KBM-7 (cell line): ENCODE data around the gene RAP1A.
A peak's percentile ranks its signal among the peaks of the same experiment; 100 is the strongest.

Experiments used
- DNase-seq: peaks from one replicate; pipeline ENCODE4 v3.0.0-alpha.2; 2015
- in situ Hi-C: fragments of 300-500 bp; cut with MboI; formaldehyde crosslinking; loops from 2 replicates; pipeline ENCODE4 v1.14.3; 2020; ENCODE audit warnings: low sequenced_read_pairs, low pct_unique_long_range_greater_than_20kb, mixed read lengths

Gene RAP1A

DNA sequence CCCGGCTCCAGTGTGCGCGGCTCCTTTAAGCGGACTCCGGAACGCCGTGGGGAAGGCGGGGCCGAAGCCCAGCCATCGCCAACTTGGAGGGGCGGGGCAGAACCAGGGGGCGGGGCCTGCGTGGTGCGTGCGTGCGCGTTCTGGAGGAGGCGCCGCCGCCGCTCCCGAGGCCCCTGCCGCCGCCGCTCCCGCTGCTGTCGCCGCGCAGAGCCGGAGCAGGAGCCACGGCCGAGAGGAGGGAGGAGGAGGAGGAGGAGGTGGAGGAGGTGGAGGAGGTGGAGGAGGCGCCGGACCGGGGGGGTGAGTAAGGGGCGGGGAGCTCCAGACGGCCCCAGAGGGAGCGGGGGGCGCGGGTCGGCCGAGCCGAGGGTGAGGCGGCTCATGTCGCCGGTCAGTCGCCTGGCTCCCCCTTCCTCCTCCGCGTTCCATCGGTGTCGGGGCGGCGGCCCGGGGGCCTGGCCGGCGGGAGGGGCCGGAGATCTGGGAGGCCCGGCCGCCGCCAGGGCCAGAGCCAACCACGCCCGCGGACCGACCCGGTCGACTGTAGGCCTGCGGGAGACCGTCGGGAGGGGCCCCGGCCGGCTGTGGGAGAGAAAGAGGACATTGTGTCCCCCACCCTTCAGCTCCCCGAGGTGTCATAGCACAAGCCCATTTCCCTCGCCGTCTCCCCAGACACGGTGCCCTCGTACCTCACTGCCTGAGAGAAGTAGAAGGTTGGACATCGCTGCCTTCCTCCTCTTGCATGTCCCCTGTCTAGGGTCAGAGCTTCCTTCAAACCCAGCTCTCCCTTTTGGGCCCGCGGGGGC is at the start of gene RAP1A:
Gene RAP1A, plus strand, starts transcription at position 155 of the 806 bp plus-strand sequence. CDS start 71,572 bp downstream, outside the sequence.
- in situ Hi-C loops: no loop called here
- DNase-seq: peak; percentile 80

DNA sequence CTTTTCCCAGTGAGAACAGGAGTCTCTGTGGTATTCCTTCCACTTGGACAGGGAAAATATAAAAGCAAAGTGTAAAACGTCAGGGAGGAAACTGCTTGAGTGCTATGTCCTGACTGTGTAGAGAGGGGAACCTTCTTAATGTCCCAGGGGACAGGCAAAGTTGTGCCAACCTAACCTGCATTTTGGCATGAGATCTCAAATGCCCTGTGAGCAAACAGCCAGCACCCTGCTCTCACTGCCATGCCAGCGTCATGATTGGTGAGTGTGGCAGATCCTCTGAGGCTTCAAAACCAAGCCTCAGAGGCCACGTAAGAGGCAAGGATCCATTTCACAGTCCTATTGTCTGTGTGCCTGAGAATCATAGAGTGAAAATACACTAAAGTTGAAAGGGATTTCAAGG is 49.7 kb upstream of the RAP1A start:
- no peak for DNase-seq
- in situ Hi-C loops: no loop called here

DNA sequence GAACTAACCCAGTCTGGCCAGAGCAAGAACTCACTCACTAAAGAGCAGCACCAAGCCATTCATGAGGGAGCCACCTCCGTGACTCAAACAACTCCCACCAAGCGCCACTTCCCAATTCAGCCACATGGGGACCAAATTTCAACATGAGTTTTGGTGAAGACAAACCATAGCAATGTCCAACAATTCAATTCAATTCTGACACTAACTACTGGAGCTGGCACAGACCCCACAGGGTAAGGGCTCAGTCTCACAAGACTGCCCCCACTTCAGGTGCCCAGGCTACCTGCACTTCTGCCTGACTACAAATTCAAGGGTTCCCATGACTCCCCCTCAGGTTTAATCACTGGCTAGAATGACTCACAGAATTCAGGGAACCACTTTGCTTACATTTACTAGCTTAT is 48.8 kb upstream of the RAP1A start:
- in situ Hi-C loops: no loop called here
- DNase-seq: peak; percentile 58

DNA sequence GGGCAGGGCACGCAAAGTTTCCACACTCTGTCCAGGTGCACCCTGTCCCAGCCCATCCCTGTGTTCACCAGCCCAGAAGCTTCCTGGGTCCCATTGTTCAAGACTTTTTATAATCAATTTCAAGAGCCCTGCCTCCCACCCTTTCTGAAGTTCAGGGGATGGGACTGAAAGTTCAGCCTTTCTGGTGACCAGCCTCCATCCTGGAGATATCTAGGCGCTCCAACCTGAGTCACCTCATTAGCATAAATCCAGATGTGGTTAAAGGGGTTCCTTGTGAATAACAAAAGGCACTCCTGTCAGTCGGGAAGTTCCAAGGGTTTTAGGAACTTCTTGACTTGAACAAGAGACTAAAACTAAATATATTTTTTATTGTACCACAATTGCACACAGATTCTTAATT is 48.4 kb upstream of the RAP1A start:
- DNase-seq: no peak
- in situ Hi-C loops: no loop called here

DNA sequence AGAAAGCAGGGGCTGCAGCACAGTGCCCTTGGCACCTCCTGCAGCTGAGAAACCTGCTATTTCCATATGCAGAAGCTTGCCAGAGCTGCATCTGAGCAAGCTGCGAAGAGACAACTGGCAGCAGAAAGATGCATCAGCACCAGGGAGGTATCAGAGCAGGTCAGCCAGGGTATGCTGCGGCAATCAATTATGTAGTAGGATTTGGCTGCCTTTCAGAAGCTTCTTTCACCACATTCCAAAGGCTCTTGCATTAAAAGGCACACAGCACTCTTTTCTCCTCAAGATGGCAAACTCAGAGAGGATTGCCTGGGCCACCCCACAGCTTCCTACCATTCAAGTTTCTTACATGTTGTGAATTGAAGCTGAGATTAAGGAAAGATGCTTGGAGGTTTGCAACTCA is 47.6 kb upstream of the RAP1A start:
- in situ Hi-C loops: no loop called here
- no peak for DNase-seq

DNA sequence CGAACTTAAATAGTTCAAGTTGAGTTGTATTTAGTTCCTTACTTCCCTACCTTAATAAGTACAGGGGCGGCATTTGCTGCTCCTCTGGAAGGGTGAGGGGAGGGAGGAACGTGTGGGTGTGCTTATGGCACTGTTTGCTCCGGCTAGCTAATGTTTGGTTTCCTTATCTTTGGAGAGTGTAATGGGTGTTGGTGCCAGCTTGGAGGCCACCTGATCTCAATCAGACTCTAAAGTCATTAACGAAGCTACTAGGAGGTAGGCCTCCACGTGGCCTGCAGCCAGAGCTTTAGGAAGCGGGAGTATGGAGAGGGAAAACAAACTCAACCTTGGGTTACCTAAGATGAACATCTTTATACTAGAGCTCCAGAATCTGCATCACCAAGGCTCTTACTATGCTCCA is 43.0 kb upstream of the RAP1A start:
- in situ Hi-C loops: no loop called here
- DNase-seq: no peak

DNA sequence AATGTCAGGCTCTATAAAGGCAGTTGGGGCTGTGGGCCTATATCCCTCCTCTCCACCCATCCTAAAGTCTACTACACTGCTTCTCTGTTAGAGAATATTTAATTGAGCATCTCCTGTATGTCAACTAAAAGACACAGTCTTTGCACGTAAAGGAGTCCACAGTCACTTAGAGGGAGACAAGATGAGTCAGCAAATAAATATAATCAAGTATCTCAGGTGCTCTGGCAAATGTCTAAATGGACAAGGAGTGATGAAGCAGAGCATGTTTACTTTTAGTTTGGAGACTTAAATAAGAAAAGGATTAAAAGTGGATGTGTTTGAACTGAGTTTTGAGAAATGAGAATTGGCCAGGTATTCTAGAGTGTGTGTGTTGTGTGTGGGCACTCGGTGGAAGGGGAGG is 41.8 kb upstream of the RAP1A start:
- DNase-seq: no peak
- in situ Hi-C loops: no loop called here

DNA sequence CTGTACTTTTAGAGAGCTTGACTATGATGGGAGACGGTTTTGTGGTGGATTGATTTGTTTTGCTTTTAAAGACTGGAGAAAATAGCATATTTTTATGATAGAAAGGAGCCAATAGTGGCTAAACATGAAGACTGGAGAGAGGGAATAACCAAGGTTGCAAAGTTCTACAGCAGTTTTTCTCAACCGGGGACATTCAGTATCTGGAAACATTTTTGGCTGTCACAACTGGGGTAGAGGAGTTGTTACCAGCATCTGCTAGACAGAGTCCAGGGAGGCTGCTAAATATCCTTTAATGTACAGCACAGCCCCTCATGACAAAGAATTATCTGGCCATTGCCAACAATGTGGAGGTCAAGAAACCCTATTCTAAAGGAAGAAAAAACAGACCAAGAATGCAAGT is 38.4 kb upstream of the RAP1A start:
- no peak for DNase-seq
- in situ Hi-C loops: no loop called here

DNA sequence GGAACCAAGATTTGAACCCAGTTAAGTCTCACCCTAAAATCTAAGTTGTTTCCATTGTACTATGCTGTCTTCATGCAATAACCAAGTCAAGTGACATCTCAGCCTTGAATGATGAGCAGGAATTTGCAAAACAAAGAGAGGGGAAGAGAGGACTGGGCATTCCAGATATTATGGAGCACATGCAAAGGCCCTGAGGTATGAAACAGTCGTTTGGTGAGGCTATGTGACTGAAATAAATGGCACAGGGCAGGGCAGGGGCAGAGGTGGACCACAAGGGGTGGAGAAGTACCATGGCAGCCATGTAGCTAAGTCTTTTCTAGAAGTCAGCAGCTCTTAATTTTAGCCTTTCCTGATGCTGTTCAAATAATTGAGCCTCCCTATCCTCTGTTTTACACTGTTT is 37.6 kb upstream of the RAP1A start:
- DNase-seq: no peak
- in situ Hi-C loops: no loop called here

DNA sequence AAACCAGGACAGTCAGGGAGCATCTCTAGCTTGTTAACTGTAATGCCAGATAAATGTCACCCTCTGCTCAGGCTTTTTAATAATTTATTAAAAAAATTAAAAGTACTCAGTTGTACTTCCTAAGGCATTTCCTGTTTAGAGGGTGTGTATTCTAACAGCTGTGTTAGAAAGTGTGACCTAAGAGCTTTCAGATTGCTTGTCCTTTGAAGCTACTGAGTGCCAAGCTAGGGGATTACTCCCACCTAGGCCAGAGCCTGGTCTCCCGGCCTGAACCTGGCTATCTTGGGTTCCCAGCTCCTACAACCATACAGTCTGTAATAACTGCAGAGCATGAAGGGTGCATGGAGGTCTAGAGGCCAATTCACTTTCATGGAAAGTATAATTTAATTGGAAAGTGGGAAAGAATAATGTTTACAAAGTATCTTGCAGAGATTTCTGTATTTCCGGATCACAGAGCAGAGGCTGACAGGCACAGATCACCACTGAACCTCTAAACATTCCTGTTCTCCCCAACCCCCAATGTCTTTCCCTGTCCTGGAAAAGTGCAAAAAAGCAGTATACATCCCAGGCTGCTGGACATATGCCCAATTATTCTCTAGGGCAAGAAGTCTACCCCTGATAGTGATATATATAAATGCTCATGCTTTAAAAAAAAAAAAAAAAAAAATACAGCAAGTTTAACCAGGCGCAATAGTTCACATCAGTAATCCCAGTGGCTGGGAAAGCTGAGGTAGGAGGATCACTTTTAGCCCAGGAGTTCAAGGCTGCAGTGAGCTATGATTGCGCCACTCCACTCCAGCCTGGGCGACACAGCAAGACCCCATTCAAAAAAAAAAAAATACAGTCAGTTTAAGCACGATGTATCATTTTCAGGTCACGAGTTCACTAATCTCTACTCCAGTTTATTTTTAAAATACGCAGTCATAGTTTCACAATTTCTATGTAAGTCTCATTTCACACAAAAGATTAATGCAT is 36.7 kb upstream of the RAP1A start:
- no peak for DNase-seq
- in situ Hi-C loops: no loop called here

DNA sequence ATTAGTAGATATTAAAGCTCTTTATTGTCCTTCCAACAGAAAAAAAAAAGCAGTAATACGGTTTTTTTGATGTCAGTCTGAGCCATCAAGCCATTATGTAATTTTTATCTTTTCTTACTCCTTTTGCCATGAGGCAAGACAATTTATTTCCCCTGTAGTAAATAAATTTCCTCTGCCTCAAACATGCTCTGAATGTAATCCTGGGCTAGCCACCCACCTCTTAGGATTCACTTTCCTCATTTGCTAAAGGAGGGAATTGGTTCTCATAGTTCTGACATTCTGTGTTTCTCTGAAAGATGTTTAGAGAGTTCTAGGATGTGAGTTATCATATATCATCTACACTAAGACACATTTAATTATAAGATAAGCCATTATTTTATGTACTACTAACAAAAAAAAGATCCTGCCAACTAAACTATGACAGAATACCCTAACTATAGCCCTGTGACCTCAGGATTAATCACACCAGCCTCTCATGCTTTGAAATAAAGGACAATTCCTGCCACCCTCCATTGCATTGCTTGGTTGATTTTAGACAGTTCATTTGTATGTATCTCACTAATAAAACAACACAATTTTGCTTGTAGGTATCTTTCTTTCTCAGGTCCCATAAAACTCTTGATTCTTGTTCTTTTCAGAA is 34.0 kb upstream of the RAP1A start:
- no peak for DNase-seq
- in situ Hi-C loops: no loop called here

DNA sequence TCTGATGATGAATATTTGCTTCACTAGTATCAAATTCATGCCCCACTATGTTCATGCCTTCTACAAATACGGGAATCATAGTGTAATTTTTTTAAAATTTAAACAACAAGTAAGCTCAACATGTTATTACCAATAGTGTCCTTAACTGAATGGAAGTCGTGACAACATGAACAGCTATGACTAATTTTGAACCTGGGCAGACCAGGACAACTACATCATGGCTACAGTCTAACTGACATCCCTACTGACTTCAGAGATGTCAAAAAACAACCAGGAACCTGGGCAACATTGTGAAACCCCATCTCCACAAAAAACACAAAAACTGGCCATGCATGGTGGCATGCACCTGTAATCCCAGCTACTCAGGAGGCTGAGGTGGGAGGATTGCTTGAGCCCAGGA is 33.5 kb upstream of the RAP1A start:
- DNase-seq: no peak
- in situ Hi-C loops: no loop called here

DNA sequence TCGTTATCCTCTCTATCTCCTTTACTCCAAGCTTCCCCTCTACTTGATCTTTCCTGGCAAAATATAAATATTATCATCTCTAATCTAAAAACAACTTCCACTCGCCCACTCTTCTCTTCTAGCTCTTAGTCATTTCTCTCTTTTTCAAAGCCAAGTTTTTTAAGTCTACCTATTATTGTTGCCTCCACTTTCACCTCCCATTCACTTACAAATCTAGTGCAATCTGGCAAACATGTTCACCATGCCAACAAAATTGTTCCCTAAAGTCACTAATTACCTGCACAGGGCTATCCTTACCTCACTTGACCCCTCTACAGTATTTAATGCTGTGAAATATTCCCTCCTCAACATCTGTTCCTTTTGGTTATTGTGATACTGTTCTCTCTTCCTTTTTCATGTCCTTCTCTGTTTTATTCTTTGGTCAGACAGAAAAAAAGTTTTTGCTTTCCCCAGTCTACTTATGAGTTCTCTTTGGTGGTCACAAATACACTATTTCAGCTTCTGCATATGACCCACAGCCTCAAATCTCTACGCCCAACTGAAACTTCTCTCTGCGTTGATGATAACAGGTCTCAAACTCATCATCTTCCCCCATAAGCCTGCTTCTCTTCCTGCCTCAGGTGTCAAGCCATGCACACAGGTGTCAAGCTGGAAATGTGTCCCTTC is 31.9 kb upstream of the RAP1A start:
- DNase-seq: no peak

DNA sequence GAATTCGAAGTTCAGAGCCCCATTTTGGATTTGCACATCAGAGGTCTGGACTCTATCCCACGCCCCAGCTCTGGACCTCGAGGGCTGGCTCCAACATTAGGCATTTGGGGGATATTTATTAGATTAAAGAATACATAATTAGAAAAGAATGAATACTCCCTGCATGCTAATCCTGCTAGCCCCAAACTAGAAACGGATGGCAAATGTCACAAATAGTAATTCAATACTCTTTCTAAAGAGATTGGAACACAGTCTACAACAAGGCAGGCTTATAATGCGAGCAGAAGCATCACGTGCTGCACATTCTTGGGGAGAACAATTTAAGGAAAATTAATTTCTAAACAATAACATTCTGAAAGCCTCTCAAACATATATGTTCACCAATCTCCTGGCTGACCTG is 27.7 kb upstream of the RAP1A start:
- in situ Hi-C loops: no loop called here
- DNase-seq: no peak

More for the DNA sequence above, 31.9 kb upstream of the RAP1A start:
- in situ Hi-C loops: no loop called here

DNA sequence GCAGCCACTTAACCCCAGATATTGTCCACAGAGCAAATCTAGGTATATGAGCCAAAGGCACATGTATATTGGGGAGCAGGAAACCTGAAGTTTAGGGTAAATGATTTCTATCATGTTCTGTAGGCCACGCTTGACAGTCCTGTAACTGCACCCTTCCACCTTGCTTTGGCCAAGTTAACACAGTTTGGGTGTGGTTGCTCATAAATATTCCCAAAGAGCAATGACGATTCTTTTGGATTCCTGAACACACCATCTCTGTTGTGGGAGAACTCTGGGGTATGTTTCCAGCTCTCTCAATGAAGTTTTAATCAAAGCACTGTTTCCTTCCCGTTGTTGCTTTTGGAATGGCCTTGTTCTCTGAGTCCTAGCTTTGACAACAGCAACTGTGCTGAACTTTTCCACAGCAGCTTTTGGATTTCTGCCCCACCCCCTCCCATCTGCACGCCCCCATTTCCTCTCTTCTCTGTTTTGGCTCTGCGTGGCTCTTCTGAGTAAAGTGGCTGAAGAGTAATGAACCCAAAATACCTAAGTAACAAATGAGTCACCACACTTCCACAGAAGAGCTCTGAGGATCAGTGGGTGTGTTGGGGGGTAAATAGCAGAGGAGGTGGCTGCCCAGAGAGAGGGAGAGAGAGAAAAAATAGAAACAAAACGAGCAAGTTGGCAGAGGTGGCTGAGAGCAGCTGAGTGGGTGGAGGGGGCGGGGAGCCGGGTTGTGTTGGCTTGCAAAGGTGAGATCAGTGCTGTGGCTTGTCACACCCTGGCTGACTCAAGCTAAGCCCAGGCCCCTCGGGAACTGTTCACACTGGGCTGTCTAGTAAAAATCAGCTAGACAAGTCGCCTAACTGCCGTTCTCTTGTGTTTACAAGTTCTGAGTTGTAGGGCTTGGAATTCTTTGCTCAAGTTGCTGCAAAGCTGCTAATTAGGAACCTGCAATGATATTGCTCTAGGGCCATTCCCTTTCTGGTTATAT is 26.9 kb upstream of the RAP1A start:
- in situ Hi-C loops: no loop called here
- peak; percentile 83 for DNase-seq

DNA sequence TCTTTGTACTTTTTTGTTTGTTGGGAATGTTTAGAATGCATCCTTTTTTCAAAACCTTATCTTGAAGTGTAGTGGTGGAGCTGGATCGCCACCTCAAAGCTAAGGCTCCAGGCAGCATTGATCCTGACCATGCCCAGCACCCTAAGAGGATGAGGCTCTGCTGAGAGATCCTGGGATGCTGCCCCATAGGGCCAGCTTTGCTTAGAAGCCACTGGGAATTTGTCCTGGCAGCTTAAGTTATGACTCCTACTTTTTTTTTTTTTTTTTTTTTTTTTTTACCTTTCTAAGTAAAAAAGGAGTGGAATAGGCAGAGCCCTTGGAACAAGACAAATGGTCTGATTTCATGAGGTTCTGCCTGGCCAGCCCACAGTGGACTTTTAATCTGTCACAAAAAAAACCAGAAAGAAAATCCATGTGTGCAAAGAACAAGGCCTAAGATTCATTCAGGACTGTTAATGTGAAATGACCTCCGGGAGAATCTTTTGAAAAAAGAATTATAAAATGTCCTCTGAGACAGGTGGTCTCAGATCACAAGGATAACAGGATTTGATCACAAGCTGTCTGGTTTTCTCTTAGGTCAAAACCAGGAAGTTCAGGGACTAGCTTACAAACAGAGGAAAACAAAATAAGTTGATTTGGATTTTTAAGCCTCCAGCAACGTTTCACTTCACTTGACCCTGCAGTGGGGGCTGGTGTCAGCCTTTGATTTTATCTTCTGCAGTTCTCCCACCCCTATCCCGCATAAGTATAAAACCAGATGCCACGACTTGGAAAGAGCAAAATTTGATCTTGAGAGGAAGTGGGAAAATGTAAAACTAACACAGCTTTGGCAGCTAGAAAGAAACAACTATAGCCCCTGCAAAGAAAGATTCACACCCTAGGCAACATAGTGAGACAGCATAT is 25.9 kb upstream of the RAP1A start:
- in situ Hi-C loops: no loop called here
- peak; percentile 35 for DNase-seq

DNA sequence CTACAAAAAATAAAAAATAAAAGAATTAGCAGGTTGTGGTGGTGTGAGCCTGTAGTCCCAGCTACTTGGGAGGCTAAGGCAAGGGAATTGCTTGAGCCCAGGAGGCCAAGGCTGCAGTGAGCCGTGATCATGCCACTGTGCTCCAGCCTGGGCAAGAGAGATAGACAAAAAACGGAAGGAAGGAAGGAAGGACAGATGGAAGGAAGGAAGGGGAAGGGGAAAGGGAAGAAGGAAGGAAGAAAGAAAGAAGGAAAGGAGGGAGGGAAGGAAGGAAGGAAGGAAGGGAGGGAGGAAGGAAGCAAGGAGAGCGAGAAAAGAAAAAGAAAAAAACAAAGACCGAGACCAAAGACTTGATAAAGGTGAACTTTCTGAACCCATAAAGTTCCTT is 25.3 kb upstream of the RAP1A start:
- in situ Hi-C loops: no loop called here
- DNase-seq: no peak
